GM21576 (cell line): Measurements from ENCODE around the gene WNK1.
"Not testable (repeated sequence)": the region's sequence is repeated elsewhere in the genome, so short reads cannot be mapped to it uniquely, and the experiment has no call there.

Experiments used
- ATAC-seq: cut with Tn5 transposase; IDR thresholded peaks from one replicate; pipeline ENCODE4 v1.9.1; 2021; ENCODE audit warnings: mild to moderate bottlenecking, moderate library complexity; ENCODE audit not compliant: unreplicated experiment

The WNK1 gene

GRCh38 chr12:810671-811415 lies 58.5 kb downstream of the WNK1 start:
- no peak for ATAC-seq

- no peak for ATAC-seq
Measured at GRCh38 chr12:812950-813349, 60.6 kb downstream of the WNK1 start.

GRCh38 chr12:817456-817855 lies 65.1 kb downstream of the WNK1 start:
- not testable (repeated sequence) for ATAC-seq

GRCh38 chr12:817941-818600 lies 65.7 kb downstream of the WNK1 start:
- ATAC-seq, result no peak

- ATAC-seq, result no peak
Measured at GRCh38 chr12:818733-819132, 66.4 kb downstream of the WNK1 start.

- ATAC-seq, result no peak
Measured at GRCh38 chr12:820336-820735, 68.0 kb downstream of the WNK1 start.

GRCh38 chr12:823028-823698 lies 70.8 kb downstream of the WNK1 start:
- ATAC-seq, result peak; percentile 95

- no peak for ATAC-seq
Measured at GRCh38 chr12:826331-826730, 74.0 kb downstream of the WNK1 start.

- no peak for ATAC-seq
Measured at GRCh38 chr12:828726-829395, 76.5 kb downstream of the WNK1 start.

GRCh38 chr12:830111-830867 lies 77.9 kb downstream of the WNK1 start:
- no peak for ATAC-seq

GRCh38 chr12:835754-836518 lies 83.6 kb downstream of the WNK1 start:
- ATAC-seq, result no peak

- ATAC-seq, result no peak
Measured at GRCh38 chr12:836952-837351, 84.6 kb downstream of the WNK1 start.

GRCh38 chr12:837548-837947 lies 85.2 kb downstream of the WNK1 start:
- ATAC-seq, result no peak

- no peak for ATAC-seq
Measured at GRCh38 chr12:843609-844008, 91.2 kb downstream of the WNK1 start.

- no peak for ATAC-seq
Measured at GRCh38 chr12:846421-846820, 94.0 kb downstream of the WNK1 start.

GRCh38 chr12:848173-848865 lies 95.9 kb downstream of the WNK1 start:
- no peak for ATAC-seq

GRCh38 chr12:848882-849527 lies 96.6 kb downstream of the WNK1 start:
- ATAC-seq, result no peak

- not testable (repeated sequence) for ATAC-seq
Measured at GRCh38 chr12:849733-850437, 97.5 kb downstream of the WNK1 start.
